NCI-H510A treated with DMSO at 0.1 percent for 48 hours (cell line): ENCODE results near the gene AREL1.

ENCODE experiments used
- DNase-seq: peaks from one replicate; lab custom pipeline; 2025; lab: John Stamatoyannopoulos, UW

AREL1 gene

GRCh38 chr14:74635847-74636246 is 77.0 kb downstream of the AREL1 start:
- DNase-seq, result no peak

GRCh38 chr14:74634964-74635363 is 77.9 kb downstream of the AREL1 start:
- peak; percentile 38 for DNase-seq

DNA sequence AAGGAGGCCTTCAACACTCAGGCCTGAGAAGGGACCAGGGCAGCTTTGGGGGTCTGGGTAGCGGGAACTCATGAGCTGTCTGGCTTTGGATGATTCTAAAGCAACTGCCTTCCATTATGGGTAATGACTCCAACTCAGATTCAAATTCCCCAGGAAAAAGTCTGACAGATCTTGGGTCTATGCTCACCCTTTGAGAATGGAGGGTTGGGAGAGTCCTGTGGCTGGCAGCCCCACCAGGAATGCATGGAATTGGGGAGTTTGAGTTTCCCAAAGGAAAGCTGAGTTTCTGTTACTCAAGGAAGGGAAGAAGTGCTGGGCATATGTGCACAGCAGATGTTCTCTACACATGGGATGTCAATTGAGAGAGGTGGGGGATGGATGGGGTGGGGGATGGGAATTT is 78.4 kb downstream of the AREL1 start:
- DNase-seq, result no peak

DNA sequence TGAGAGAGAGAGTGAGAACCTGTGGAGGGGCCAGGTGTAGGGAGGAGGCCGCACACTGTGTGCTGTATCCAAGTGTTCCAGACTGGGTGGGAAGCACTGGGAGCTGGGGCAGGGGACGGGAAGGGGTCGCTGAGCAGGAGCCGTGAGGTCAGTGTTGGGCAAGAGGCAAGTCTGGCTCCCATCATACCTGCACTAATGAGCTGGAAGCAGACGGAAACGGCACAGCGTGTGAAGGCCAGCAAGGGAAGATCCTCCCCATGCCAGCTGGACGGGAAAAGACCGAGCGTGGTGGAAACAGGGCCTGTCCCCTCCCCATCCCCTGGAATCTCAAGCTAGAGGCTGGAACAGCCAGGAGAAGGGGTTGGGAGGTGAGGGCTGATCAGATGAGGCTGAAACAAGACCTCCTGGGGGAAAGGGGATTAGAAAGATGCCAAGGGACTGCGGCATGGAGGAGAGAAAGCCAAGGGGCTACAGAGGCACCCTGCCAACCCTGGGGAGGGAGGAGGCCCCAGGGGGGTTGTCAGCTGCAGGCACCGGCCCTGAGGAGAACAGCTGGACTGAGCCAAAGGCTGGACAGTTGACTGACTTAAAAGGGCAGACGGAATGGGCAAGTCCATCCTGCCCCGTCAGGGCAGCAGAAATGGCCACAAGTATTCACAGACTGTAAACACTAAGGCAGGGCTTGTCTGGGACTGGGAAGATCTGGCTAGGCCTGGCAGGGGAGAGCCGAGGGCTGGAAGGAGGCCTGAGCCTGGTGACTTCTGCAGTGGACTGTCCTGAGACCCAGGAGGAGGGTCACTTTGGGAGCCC is 81.8 kb downstream of the AREL1 start:
- DNase-seq, result no peak

GRCh38 chr14:74628418-74628817 is 84.5 kb downstream of the AREL1 start:
- DNase-seq, result no peak

GRCh38 chr14:74627076-74627475 is 85.8 kb downstream of the AREL1 start:
- no peak for DNase-seq

DNA sequence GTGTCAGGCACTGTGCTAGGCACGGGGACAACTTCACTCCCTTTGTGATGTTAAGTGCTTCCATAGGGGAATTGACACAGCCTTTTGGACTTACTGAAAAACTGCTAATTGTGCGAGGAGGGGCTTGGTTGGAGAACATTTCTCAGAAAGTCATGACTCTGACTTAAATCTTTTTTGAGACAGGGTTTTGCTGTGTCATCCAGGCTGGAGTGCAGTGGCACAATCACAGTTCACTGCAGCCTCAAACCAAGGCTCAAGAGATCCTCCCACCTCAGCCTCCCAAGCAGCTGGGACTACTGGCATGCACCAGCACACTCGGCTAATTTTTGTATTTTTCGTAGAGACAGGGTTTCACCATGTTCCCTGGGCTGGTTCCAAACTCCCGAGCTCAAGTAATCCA is 90.6 kb downstream of the AREL1 start:
- DNase-seq, result no peak

DNA sequence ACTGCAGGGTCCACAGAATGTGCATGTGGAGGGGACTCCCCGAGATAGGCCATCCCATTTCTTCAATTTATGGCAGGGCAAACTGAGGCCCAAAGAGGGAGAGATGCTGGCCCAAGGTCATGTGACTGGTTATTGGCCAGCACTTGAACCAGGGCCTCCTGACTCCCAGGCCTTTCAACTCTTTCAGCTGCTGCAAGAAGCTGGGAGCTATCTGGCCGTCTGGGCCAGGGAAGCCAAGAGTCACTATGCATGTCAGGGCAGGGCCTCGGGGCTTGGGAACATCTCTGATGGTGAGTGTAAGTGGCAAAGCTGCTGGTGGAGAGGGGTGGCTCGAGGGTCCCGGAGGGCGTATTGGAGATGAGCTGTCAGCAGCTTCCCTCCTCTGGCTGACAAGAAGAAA is 91.3 kb downstream of the AREL1 start:
- no peak for DNase-seq

- DNase-seq, result no peak
Measured at GRCh38 chr14:74620923-74621322, 92.0 kb downstream of the AREL1 start.

GRCh38 chr14:74620497-74620921 is 92.4 kb downstream of the AREL1 start:
- no peak for DNase-seq

- no peak for DNase-seq
Measured at GRCh38 chr14:74619672-74620131, 93.2 kb downstream of the AREL1 start.

DNA sequence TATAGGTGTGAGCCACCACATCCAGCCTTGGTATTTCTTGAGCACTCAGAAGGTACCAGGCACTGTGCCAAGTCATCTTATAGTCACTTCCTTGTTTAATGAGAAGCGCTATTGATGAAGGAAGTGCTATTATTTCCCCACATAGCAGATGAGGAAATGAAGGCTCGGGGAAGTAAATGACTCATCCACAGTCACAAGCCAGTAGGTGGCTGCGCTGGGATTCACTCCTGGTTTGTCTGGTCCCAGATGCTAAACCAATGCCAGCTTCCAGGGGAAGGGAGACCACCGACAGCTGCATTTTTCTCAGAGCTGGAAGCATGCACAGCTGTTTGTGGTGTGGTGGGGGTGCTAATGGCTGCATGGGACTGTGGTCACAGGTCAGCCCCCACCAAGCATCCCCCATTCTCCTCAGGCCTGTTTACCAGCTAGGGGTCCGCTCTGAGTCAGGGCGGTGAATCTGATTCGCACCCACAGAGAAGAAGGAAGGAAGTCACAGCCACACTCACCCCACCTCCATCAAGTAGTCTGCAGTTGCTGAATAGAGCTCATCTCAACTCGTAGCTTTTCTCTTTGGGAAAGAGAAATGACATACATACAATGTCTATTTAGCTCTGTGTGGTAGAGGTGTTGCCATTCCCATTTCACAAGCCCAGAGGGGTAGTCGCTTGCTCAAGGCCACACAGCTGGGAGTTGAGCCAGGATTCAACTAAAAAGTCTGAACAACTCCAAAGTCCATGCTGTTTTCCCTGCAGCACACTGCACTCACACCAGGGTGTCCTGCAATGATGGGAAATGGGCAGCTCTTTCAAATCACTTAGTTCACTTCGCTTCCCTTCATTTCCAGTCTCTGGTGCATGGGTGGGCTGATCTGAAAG is 94.6 kb downstream of the AREL1 start:
- no peak for DNase-seq

DNA sequence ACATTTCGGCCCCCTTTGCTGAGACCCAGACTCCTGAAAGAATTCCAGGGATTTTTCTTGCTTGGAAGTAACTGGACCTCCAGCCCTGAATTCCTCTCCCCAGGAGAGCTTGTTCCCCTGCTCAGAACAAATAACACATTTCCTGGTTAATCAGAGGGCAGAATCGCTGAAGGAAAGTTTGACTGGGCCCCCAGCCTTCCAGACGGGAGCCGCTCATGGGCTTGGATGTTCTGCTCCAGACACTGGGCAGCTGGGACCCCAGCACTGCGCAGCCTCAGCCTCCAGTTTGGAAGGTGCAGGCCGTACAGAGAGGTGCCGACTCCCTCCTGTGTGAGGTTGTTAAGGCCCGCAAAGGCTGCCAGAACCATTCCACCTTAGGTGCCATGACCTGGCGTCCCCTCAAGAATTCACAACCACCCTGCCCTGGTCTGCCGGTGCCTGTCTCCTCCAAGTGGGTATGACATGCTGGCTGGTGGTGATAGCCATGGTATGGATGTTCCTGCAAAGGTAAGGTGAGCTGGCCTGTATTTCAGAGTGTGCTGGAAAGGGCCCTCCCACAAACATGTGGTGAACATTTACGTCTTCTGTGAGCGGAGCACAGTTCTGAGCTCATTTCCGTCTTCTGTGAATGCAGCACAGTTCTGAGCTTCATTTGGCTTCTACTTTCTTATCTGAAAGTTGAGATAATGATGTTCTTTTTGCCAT is 95.7 kb downstream of the AREL1 start:
- no peak for DNase-seq

DNA sequence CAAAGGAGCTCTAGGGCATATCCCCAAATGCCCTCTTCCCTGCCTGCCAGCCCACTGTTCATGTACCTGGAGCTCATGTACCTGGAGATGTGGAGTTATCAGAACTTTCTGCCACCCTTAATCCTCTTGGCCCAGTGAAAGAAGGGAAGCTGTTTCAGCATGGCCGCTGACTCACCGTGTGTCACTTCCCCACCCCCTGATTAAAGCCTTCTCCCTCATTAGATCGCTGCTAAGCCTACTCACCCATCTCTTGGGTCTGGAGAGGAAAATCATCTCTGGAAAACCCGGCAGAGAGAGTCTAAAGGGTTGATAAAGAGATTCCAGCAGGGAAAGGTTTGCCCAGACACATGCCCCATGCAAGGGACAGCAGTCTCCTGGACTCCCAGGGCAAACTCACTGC is 96.4 kb downstream of the AREL1 start:
- DNase-seq, result no peak

- DNase-seq, result no peak
Measured at GRCh38 chr14:74615735-74616134, 97.1 kb downstream of the AREL1 start.

GRCh38 chr14:74614508-74615495 is 98.1 kb downstream of the AREL1 start:
- DNase-seq, result no peak

GRCh38 chr14:74613211-74613914 is 99.5 kb downstream of the AREL1 start:
- DNase-seq, result no peak

DNA sequence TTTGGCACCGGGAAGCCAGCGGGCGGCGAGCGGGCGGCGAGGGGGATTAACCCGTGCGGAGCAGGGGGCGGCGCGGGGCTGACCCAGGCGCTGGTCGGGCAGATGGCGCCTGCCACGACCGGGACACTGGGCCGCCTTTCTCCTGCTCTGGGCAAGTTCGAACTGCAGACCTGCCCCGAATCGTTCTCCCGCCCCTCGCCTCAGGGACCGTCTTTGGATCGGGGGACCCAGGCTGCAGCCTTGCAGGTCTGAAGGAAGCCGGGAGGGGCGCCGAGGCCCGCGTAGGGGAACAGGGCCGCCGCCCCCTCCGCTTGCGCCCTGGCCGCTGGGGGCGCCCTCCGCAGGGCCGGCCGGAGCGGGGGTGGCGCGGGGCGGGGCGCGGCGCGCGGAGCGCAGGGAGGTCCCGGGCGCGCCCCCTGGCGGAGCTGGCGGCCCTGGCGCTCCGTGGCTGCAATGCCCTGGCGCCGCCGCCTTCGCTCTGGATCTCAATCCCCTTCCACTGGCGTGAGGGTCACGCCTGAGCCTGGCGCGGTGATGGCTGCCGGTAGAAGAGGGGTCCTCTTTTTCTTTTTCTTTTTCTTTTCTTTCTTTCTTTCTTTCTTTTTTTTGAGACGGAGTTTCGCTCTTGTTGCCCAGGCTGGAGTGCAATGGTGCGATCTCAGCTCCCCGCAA is 100.4 kb downstream of the AREL1 start:
- peak; percentile 27 for DNase-seq

DNA sequence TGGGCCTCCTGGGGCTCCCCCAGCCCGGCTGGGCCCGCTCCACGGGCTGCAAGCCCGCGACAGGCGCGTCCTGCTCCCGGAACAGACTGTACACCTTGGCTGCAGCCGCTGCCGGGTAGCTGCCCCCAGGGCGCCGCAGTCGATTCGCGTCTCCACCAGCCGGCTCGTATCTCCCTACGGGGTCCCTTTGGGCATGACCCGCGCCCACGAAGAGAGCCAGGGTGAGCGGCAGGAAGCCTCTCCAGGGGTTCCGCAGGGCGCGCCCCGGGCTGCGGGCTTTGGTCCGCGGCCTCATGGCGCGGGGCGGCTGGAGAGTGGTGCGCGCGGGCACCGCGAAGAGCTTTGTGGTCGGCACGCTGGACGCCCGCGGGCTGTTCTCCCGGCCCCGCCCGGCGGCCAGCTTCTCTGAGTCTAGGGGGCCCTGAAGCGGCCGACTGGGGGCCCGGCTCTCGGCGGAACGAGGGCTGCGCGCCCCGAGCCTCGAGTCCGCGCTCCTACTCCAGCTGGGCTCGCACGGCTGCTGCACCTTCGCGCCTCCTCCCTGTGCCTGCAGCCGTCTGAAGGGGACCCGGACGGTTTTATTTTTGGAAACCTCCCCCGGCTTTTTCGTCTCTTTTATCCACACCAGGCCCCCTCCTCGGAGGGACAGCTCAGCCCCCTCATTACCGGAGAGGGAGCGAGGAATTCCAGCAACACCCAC is 101.1 kb downstream of the AREL1 start, which contains the start of gene LTBP2:
Gene LTBP2 (minus strand): TSS at position 588 of the 700 bp plus-strand sequence. CDS start 293 bp downstream, at position 295.
- DNase-seq, result no peak
